Stimulated activated naive CD4-positive, alpha-beta T cell treated with Interleukin-2 at 50 U/mL for 16 hours (primary cell): ENCODE measurements around the gene CCDC149.

ENCODE experiments used
- DNase-seq: peaks from one replicate; lab custom pipeline; 2025; lab: John Stamatoyannopoulos, UW

Gene CCDC149

GRCh38 chr4:24802648-24803047, 110.2 kb downstream of the CCDC149 start:
- no peak for DNase-seq

- DNase-seq: no peak
Measured at GRCh38 chr4:24801136-24801855, 111.5 kb downstream of the CCDC149 start.

- no peak for DNase-seq
Measured at GRCh38 chr4:24800325-24800895, 112.4 kb downstream of the CCDC149 start.

- DNase-seq: no peak
Measured at GRCh38 chr4:24799544-24800324, 113.1 kb downstream of the CCDC149 start.

GRCh38 chr4:24799196-24799543, 113.7 kb downstream of the CCDC149 start:
- no peak for DNase-seq

- DNase-seq: no peak
Measured at GRCh38 chr4:24798036-24798610, 114.7 kb downstream of the CCDC149 start.

GRCh38 chr4:24796620-24797019, 116.2 kb downstream of the CCDC149 start:
- DNase-seq: no peak

- no peak for DNase-seq
Measured at GRCh38 chr4:24795666-24796381, 117.0 kb downstream of the CCDC149 start.

- DNase-seq: no peak
Measured at GRCh38 chr4:24794916-24795665, 117.8 kb downstream of the CCDC149 start, which contains the start of gene SOD3. SOD3 (plus strand) TSS chr4:24795573; CDS start chr4:24799522, 3,949 bp downstream.

- no peak for DNase-seq
Measured at GRCh38 chr4:24794480-24794879, 118.4 kb downstream of the CCDC149 start.

- no peak for DNase-seq
Measured at GRCh38 chr4:24794051-24794450, 118.8 kb downstream of the CCDC149 start.

GRCh38 chr4:24793219-24794005, 119.4 kb downstream of the CCDC149 start:
- no peak for DNase-seq

- DNase-seq: no peak
Measured at GRCh38 chr4:24792552-24792951, 120.3 kb downstream of the CCDC149 start.

- no peak for DNase-seq
Measured at GRCh38 chr4:24791043-24791442, 121.8 kb downstream of the CCDC149 start.

- no peak for DNase-seq
Measured at GRCh38 chr4:24783506-24783905, 129.3 kb downstream of the CCDC149 start.

- DNase-seq: no peak
Measured at GRCh38 chr4:24781999-24782745, 130.7 kb downstream of the CCDC149 start.

- DNase-seq: no peak
Measured at GRCh38 chr4:24780936-24781495, 131.8 kb downstream of the CCDC149 start.

GRCh38 chr4:24778464-24779225, 134.2 kb downstream of the CCDC149 start:
- no peak for DNase-seq
